Measurements from ENCODE around the gene VPS54.

VPS54 gene

GRCh38 chr2:63846487-63846886 is 172.7 kb downstream of the VPS54 start:
- H3K4me3 ChIP-seq (ENCODE audit: low read depth, low read length), result no peak overlapping the region
- TF ChIP-seq, protein P1, sequence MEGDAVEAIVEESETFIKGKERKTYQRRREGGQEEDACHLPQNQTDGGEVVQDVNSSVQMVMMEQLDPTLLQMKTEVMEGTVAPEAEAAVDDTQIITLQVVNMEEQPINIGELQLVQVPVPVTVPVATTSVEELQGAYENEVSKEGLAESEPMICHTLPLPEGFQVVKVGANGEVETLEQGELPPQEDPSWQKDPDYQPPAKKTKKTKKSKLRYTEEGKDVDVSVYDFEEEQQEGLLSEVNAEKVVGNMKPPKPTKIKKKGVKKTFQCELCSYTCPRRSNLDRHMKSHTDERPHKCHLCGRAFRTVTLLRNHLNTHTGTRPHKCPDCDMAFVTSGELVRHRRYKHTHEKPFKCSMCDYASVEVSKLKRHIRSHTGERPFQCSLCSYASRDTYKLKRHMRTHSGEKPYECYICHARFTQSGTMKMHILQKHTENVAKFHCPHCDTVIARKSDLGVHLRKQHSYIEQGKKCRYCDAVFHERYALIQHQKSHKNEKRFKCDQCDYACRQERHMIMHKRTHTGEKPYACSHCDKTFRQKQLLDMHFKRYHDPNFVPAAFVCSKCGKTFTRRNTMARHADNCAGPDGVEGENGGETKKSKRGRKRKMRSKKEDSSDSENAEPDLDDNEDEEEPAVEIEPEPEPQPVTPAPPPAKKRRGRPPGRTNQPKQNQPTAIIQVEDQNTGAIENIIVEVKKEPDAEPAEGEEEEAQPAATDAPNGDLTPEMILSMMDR (IDR thresholded peaks at IDR 0.05; ENCODE audit: borderline replicate concordance, insufficient read depth, low read depth, low read length), result no peak

DNA sequence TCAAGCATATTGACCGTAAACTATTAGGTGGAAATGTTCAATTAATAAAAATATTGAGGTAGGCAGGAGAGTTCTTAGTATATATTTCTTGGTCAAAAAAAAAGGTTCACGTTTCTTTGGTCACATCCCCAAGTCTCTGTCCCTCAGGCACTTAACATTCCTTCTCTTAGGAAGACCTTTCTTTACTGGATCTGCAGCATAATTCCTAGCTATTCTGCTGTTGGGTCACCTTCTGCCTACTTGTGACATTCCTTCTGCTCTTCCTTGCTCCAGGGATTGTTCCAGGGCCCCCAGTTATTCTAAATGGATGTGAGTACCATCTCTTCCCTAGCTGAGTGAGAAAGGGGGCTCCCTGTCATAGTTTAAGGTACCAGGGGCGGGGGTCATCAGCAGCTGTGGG is 173.4 kb downstream of the VPS54 start:
- no peak overlapping the region for H3K4me3 ChIP-seq (ENCODE audit: low read depth, low read length)
- TF ChIP-seq, protein P1 (IDR thresholded peaks at IDR 0.05; ENCODE audit: borderline replicate concordance, insufficient read depth, low read depth, low read length), result no peak

DNA sequence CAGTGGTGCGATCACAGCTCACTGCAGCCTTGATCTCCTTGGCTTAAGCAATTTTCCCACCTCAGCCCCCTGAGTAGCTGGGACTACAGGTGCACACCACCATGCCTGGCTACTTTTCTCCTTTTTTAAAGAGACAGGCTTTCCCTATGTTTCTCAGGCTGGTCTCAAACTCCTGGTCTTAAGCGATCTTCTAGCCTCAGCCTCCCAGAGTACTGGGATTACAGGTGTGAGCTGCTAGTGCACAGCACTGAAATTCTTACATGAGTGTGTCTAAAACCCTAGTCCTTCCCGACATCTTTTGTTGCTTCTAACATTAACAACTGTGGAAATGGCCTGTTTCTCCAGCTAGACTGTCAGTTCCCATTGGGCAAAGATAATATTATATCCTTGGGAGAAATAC is 174.6 kb downstream of the VPS54 start:
- TF ChIP-seq, protein P1 (IDR thresholded peaks at IDR 0.05; ENCODE audit: borderline replicate concordance, insufficient read depth, low read depth, low read length), result no peak
- no peak overlapping the region for H3K4me3 ChIP-seq (ENCODE audit: low read depth, low read length)

GRCh38 chr2:63843791-63844190 is 175.4 kb downstream of the VPS54 start:
- TF ChIP-seq, protein P1 (IDR thresholded peaks at IDR 0.05; ENCODE audit: borderline replicate concordance, insufficient read depth, low read depth, low read length), result no peak

GRCh38 chr2:63843093-63843492 is 176.1 kb downstream of the VPS54 start:
- H3K4me3 ChIP-seq (ENCODE audit: low read depth, low read length), result no peak overlapping the region

More at GRCh38 chr2:63843791-63844190, 175.4 kb downstream of the VPS54 start:
- H3K4me3 ChIP-seq (ENCODE audit: low read depth, low read length), result no peak overlapping the region

DNA sequence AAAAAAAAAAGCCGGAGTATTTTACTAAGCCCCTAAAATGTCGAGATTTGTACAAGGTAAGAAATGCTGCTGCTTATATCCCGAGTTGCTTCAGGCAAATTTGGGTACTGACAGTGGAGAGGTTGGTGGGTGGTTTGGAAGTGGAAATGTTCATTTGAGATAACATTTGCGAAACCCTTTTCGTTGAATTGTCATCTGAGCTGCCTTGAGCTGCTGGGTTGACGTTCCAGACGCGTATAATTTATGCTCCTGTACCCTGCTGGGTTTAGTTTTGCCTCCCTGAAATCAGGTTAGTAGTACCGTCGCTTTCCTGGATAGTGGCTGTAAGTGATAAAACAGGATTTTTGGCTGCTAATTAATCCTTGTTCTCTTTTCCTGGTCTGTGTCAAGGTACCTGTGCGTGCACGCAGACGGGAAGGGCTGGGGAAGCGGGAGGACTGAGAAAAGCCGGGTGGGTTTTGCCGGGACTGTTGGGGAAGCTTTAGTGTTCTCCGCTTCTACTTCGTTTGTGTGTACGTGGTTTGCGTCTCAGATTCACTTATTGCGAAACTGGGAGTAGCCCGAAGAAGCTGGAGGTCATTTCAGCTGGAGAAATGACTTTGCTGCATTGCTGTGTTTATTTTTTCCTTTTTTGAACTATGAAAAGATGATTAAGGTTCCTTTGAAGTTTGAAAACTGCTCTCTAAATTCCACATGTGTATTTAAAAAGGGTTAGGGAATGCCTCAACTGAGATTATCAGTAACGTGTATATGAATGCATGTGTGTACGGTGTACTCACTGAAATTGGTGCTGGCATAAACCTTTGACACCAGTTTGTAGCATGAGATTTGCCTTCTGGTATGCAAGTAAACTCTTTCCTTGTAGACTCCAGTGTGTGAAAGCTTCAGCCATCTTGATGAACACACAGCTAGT is 176.8 kb downstream of the VPS54 start:
- TF ChIP-seq, protein P1 (IDR thresholded peaks at IDR 0.05; ENCODE audit: borderline replicate concordance, insufficient read depth, low read depth, low read length), result no peak
- H3K4me3 ChIP-seq (ENCODE audit: low read depth, low read length), result peak overlapping the region; percentile 72

More at GRCh38 chr2:63843093-63843492, 176.1 kb downstream of the VPS54 start:
- TF ChIP-seq, protein P1 (IDR thresholded peaks at IDR 0.05; ENCODE audit: borderline replicate concordance, insufficient read depth, low read depth, low read length), result no peak

Data from GM12875 (cell line).